Measurements from ENCODE around the gene DCN. TPM values are rescaled to one million over a fixed set of nuclear protein-coding genes. Genes with fewer than 3 reads are reported as not detected.

Gene DCN, protein sequence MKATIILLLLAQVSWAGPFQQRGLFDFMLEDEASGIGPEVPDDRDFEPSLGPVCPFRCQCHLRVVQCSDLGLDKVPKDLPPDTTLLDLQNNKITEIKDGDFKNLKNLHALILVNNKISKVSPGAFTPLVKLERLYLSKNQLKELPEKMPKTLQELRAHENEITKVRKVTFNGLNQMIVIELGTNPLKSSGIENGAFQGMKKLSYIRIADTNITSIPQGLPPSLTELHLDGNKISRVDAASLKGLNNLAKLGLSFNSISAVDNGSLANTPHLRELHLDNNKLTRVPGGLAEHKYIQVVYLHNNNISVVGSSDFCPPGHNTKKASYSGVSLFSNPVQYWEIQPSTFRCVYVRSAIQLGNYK
- total RNA-seq: 100 to 1,000 TPM in 1 of 2 donors, 10 to 100 TPM in 1; 79.0 to 240 TPM

DNA sequence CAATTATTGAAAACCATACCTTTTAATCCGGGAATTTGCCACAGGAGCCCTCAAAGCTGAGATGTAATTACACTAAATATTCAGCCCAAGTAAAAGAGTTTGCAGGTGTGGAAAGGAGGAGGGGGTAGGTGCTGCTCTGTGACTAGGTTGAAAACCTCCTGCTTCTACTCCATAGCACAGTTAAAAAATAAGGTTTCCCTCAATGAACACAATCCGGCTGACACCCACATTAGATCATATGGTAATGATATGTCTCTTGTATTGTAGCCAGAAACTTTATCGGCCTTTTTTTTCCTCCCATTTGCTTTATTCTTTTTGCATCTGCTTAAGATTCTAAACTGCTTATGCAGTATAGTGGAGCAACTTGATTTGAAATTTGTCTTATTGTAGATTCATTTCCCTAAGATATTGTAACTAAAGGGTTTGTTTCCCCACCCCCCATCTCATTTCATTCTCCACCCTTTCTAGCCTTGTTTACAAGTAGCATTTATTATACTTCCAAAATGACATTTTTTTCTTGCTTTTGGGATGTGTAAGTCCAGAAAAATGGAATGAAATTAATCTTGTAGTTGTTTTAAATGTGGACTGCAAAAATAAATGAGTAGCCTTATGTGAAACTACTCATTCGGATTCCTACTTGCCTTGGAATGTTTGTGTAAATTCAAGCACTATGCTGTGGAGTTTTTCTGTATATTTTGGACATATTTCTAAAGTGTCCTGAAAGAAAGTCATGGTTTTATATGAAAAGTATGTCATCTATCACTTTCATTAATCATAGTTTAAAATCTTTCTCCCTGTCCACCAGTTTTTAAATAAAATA lies at the start of gene DCN:
DCN (minus strand) TSS at position 182 of the 820 bp plus-strand sequence. CDS start 4,265 bp downstream, outside the sequence.
- DNase-seq: no peak
- intact Hi-C loops (cut with DNase I): no loop called here
- no peak within 1 kb of the TSS for H3K4me3 ChIP-seq
- H3K4me1 ChIP-seq: no peaks in the 10 kb centered on the region
- no peak within 1 kb of the TSS for H3K9ac ChIP-seq (ENCODE audit: low read depth in 2 of 2, low read length in 2 of 2)
- TF ChIP-seq, protein P1, sequence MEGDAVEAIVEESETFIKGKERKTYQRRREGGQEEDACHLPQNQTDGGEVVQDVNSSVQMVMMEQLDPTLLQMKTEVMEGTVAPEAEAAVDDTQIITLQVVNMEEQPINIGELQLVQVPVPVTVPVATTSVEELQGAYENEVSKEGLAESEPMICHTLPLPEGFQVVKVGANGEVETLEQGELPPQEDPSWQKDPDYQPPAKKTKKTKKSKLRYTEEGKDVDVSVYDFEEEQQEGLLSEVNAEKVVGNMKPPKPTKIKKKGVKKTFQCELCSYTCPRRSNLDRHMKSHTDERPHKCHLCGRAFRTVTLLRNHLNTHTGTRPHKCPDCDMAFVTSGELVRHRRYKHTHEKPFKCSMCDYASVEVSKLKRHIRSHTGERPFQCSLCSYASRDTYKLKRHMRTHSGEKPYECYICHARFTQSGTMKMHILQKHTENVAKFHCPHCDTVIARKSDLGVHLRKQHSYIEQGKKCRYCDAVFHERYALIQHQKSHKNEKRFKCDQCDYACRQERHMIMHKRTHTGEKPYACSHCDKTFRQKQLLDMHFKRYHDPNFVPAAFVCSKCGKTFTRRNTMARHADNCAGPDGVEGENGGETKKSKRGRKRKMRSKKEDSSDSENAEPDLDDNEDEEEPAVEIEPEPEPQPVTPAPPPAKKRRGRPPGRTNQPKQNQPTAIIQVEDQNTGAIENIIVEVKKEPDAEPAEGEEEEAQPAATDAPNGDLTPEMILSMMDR (IDR thresholded peaks at IDR 0.05): no peak
- no peaks in the 10 kb centered on the region for H3K9me3 ChIP-seq
- no peak within 1 kb of the TSS for H3K27ac ChIP-seq
- no peaks in the 10 kb centered on the region for H3K36me3 ChIP-seq
- H3K27me3 ChIP-seq: no peaks in the 10 kb centered on the region

DNA sequence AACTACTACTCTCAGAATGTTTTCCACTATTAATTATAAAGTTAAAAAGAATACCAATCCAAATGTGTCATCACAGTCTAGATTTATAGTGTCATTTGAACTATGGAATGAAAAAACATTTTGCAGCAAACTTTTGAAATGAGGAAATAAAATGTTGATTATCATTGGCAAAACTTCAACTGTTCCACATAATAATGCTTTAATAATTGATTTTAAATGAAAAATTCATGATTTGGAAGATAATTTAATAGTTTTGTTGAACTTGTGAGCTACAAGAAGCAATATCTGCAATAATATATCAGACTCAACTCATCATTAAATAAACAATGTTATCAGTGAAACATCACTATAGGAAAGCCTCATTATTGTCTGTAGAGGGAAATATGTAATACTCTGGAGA lies 48.2 kb upstream of the DCN start:
- Histone ChIP-seq H3K36me3 (no peaks in the 10 kb centered on the region), H3K4me3 (no peak overlapping the region), H3K27me3 (no peaks in the 10 kb centered on the region), H3K4me1 (no peaks in the 10 kb centered on the region), H3K27ac (no peak overlapping the region), H3K9ac (ENCODE audit: low read depth in 2 of 2, low read length in 2 of 2) (no peak overlapping the region), H3K9me3 (no peaks in the 10 kb centered on the region)
- no peak for DNase-seq
- intact Hi-C loops (cut with DNase I): no loop called here
- TF ChIP-seq, protein P1 (IDR thresholded peaks at IDR 0.05): no peak

DNA sequence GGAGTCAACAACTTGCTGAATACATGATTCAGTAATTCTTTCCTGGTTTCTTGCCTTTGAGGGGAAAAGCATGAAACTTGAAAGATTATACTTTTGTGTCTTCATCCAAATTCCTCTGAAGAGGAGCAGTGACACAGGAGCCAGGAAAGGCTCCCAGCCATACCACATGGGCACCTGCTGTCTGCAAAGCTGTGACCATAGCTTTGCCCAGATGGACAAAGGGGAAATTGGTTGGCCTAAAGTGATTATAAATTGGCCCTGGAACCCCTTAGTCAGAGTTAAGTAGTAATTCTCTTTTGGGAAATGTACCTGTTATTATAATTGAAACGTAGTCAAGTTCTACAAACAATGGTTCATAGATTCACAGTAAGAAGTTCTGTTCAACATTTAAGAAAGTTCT lies 44.3 kb upstream of the DCN start:
- Histone ChIP-seq H3K9me3 (no peaks in the 10 kb centered on the region), H3K27me3 (no peaks in the 10 kb centered on the region), H3K36me3 (no peaks in the 10 kb centered on the region), H3K4me1 (no peaks in the 10 kb centered on the region), H3K9ac (ENCODE audit: low read depth in 2 of 2, low read length in 2 of 2) (no peak overlapping the region), H3K4me3 (no peak overlapping the region), H3K27ac (no peak overlapping the region)
- no peak for DNase-seq
- TF ChIP-seq, protein P1 (IDR thresholded peaks at IDR 0.05): no peak
- intact Hi-C loops (cut with DNase I): no loop called here

DNA sequence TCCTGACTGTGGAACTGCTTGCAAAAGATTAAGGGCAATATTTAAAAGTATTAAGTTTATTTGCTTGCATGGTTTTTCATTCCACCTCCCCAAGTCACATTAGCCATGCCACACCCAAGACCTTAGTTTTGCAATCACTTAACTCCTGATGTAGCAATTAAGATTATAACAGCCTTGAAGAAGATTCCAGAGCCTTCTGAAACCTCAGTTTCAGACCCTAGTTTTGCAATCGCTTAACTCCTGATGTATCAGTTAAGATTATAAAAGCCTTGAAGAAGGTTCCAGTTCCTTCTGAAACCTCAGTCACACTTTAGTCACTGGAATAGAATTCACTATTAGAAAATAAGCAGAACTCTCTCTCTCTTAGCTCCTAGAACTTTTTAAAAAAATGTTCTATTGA lies 42.7 kb upstream of the DCN start:
- Histone ChIP-seq H3K27me3 (no peaks in the 10 kb centered on the region), H3K9ac (ENCODE audit: low read depth in 2 of 2, low read length in 2 of 2) (no peak overlapping the region), H3K27ac (no peak overlapping the region), H3K4me1 (no peaks in the 10 kb centered on the region), H3K36me3 (no peaks in the 10 kb centered on the region), H3K9me3 (no peaks in the 10 kb centered on the region), H3K4me3 (no peak overlapping the region)
- DNase-seq: no peak
- TF ChIP-seq, protein P1 (IDR thresholded peaks at IDR 0.05): no peak
- intact Hi-C loops (cut with DNase I): no loop called here

DNA sequence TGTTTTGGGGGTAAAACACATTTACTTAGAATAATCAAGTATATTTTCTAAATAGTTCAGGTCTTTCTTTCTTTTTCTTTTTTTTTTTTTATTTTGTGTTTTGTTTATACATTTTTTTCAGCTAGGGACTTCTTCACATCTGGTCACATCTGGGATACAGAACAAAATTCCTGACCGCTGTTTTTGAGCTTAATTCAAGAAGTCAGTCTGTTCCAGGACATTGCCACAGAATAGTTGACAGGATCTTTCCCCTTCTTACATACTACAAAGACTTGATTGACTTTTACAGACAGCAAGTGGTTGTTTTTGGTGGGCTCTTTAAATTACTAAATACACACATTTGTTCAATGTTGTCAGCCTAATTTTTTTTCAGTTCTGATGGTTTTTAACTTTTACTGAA lies 41.8 kb upstream of the DCN start:
- DNase-seq: no peak
- TF ChIP-seq, protein P1 (IDR thresholded peaks at IDR 0.05): no peak
- no peaks in the 10 kb centered on the region for H3K36me3 ChIP-seq
- no peaks in the 10 kb centered on the region for H3K9me3 ChIP-seq
- intact Hi-C loops (cut with DNase I): no loop called here
- H3K9ac ChIP-seq (ENCODE audit: low read depth in 2 of 2, low read length in 2 of 2): no peak overlapping the region
- no peaks in the 10 kb centered on the region for H3K4me1 ChIP-seq
- no peaks in the 10 kb centered on the region for H3K27me3 ChIP-seq
- H3K27ac ChIP-seq: no peak overlapping the region
- no peak overlapping the region for H3K4me3 ChIP-seq

Data from colonic mucosa (tissue), 4 donors.